SU-DHL-6 (cell line): Measurements from ENCODE around the gene WFDC13.

ENCODE experiments used
- EZH2phosphoT487 ChIP-seq: fragments of 200-600 bp; sonication (generic), shearing (Covaris generic); conservative IDR thresholded peaks from 2 replicates; pipeline ENCODE4 v1.6.1; 2018; ENCODE audit warnings: mild to moderate bottlenecking, antibody characterized with exemption, low read length, moderate library complexity, mixed read lengths
- TF ChIP-seq, protein P1 (sequence below): fragments of 200-600 bp; sonication (generic); IDR thresholded peaks from one replicate; pipeline ENCODE4 v1.5.1; 2017; ENCODE audit warnings: antibody characterized with exemption, mild to moderate bottlenecking, low read length, moderate library complexity; ENCODE audit not compliant: insufficient read depth, poor library complexity, severe bottlenecking

DNA sequence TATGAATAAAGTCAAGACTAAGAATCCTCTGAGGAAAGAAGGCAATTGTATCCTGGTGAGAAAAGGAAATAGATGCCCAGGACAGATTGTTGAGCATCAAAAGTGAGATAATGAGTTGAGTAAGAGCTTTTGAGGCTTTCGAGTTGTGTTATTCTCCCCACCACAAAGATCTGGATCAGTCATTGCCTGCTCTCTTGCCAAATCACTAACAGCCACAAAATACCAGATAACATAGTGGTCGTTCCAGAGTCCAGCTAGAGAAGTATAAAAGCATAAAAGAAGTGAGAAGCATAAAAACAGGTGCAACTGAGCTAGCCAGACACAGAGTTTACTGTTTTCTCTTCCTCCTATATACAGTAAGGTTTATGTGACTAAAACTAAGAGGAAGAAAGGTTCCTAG, 25.2 kb downstream of the WFDC13 start:
- TF ChIP-seq, protein P1, sequence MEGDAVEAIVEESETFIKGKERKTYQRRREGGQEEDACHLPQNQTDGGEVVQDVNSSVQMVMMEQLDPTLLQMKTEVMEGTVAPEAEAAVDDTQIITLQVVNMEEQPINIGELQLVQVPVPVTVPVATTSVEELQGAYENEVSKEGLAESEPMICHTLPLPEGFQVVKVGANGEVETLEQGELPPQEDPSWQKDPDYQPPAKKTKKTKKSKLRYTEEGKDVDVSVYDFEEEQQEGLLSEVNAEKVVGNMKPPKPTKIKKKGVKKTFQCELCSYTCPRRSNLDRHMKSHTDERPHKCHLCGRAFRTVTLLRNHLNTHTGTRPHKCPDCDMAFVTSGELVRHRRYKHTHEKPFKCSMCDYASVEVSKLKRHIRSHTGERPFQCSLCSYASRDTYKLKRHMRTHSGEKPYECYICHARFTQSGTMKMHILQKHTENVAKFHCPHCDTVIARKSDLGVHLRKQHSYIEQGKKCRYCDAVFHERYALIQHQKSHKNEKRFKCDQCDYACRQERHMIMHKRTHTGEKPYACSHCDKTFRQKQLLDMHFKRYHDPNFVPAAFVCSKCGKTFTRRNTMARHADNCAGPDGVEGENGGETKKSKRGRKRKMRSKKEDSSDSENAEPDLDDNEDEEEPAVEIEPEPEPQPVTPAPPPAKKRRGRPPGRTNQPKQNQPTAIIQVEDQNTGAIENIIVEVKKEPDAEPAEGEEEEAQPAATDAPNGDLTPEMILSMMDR, result no peak
- TF ChIP-seq EZH2phosphoT487, result no peak
